ENCODE results near the gene ZNF480. TPM values are rescaled to one million over a fixed set of nuclear protein-coding genes. Genes with fewer than 3 reads are reported as not detected.

The ZNF480 gene
- total and polyA plus RNA-seq, 2 of the 13 experiments (the other 11 are each of a cell fraction or from before 2014, with no cell fraction given): 2.1 to 9.6 TPM

GRCh38 chr19:52307275-52307674, 10.3 kb downstream of the ZNF480 start:
- TF ChIP-seq ZBTB33 (CRISPR knock-in tag; IDR thresholded peaks at IDR 0.05) (0 out of 2 replicates have a peak, but pooled peaks have one; percentile 27), ZNF280B (CRISPR knock-in tag; IDR thresholded peaks at IDR 0.05; ENCODE audit: borderline replicate concordance) (0 out of 2 replicates have a peak, but pooled peaks have one; percentile 62), ZNF280D (CRISPR knock-in tag; IDR thresholded peaks at IDR 0.05) (peak; percentile 95), PAX8 (CRISPR knock-in tag; IDR thresholded peaks at IDR 0.05; ENCODE audit: borderline replicate concordance) (no peak)
- Histone ChIP-seq H4K20me1 (ENCODE audit: insufficient read depth, low read length) (no peaks in the 10 kb centered on the region), H3K27me3 (ENCODE audit: control insufficient read depth in 1 of 2, insufficient read depth in 2 of 2, low read length in 2 of 2) (no peaks in the 10 kb centered on the region), H3K9ac (ENCODE audit: insufficient read depth, low read depth, low read length) (no peak overlapping the region), H3K4me3 (replicated peaks in 1 of 3; ENCODE audit: insufficient read depth in 1 of 3, low read depth in 2 of 3, low read length in 3 of 3) (no peak overlapping the region), H3K4me2 (ENCODE audit: low read depth, low read length) (no peak overlapping the region), H3K36me3 (replicated peaks in 1 of 2; ENCODE audit: control insufficient read depth in 1 of 2, insufficient read depth in 2 of 2, low read length in 2 of 2) (peaks cover 19 to 67% of the 10 kb centered on the region in 2 experiments), H3K9me3 (ENCODE audit: low read length) (peaks cover 60% of the 10 kb centered on the region), H2AFZ (ENCODE audit: low read length) (no peak overlapping the region), H3K79me2 (ENCODE audit: insufficient read depth, low read length) (no peaks in the 10 kb centered on the region), H3K27ac (ENCODE audit: extremely low read length, insufficient read depth, low read length) (no peak overlapping the region), H3K4me1 (ENCODE audit: insufficient read depth, low read length) (no peaks in the 10 kb centered on the region)
- ChIA-PET CTCF (ENCODE audit: low intra/inter-chr PET ratio, low total read pairs) (no interaction called here), POLR2A (no interaction called here)
- WGBS (ENCODE audit: low lambda C conversion rate): 96% methylated on average over 10 of the region's 10 CpGs
- ATAC-seq (no peak), DNase-seq (ENCODE audit: low spot score) (no peak), FAIRE-seq (no peak)
- intact Hi-C loops (cut with micrococcal nuclease; ENCODE audit: unreplicated experiment) (no loop called here), in situ Hi-C loops (cut with HindIII; ENCODE audit: extremely low pct_ligation_motif_present, low pct_unique_long_range_greater_than_20kb) (no loop called here)
- BruUV-seq (replicated peaks): no TSS peak

All from HepG2 (cell line).